GM23248 (cell line): ENCODE measurements around the gene RICTOR. TPM values are rescaled to one million over a fixed set of nuclear protein-coding genes. Genes with fewer than 3 reads are reported as not detected.

Source experiments
- DNase-seq: peaks from one replicate; pipeline ENCODE4 v3.0.0-alpha.2; 2015
- H2AFZ ChIP-seq: fragments of 200-600 bp; sonication (generic); 2 replicates; pipeline ENCODE4 v1.6.1; 2016; ENCODE audit warnings: antibody characterized with exemption
- H3F3A ChIP-seq: fragments of 200-600 bp; sonication (generic); 2 replicates; pipeline ENCODE4 v1.6.1; 2016; ENCODE audit warnings: mild to moderate bottlenecking, antibody characterized with exemption, mixed run types; ENCODE audit not compliant: insufficient read depth
- H3K27ac ChIP-seq: fragments of 200-600 bp; sonication (generic); 2 replicates; pipeline ENCODE4 v1.5.1; 2016; ENCODE audit warnings: mild to moderate bottlenecking
- H3K27me3 ChIP-seq: fragments of 200-600 bp; sonication (generic); replicated peaks from 2 replicates; pipeline ENCODE4 v1.6.1; 2016; ENCODE audit warnings: mild to moderate bottlenecking; ENCODE audit not compliant: insufficient read depth
- H3K36me3 ChIP-seq: fragments of 200-600 bp; sonication (generic); 2 replicates; pipeline ENCODE4 v1.6.1; 2016; ENCODE audit warnings: low read depth, mild to moderate bottlenecking
- H3K4me1 ChIP-seq: fragments of 200-600 bp; sonication (generic); 2 replicates; pipeline ENCODE4 v1.6.1; 2016; ENCODE audit warnings: mild to moderate bottlenecking; ENCODE audit not compliant: insufficient read depth
- H3K4me2 ChIP-seq: fragments of 200-600 bp; sonication (generic); one replicate; pipeline ENCODE4 v1.6.1; 2016; ENCODE audit warnings: mild to moderate bottlenecking; ENCODE audit not compliant: unreplicated experiment
- H3K4me3 ChIP-seq: fragments of 200-600 bp; sonication (generic); 2 replicates; pipeline ENCODE4 v1.5.1; 2016; ENCODE audit warnings: mild to moderate bottlenecking
- H3K79me2 ChIP-seq: fragments of 200-600 bp; sonication (generic); 2 replicates; pipeline ENCODE4 v1.6.1; 2016; ENCODE audit warnings: mild to moderate bottlenecking; ENCODE audit not compliant: insufficient read depth
- H3K9ac ChIP-seq: fragments of 200-600 bp; sonication (generic); 2 replicates; pipeline ENCODE4 v1.6.1; 2016; ENCODE audit warnings: mild to moderate bottlenecking
- H3K9me2 ChIP-seq: fragments of 200-600 bp; sonication (generic); 2 replicates; pipeline ENCODE4 v1.6.1; 2016; ENCODE audit warnings: mixed run types, mild to moderate bottlenecking, moderate library complexity; ENCODE audit not compliant: insufficient read depth
- H3K9me3 ChIP-seq: fragments of 200-600 bp; sonication (generic); one replicate; pipeline ENCODE4 v1.6.1; 2017; ENCODE audit warnings: low read depth
- H4K20me1 ChIP-seq: fragments of 200-600 bp; sonication (generic); 2 replicates; pipeline ENCODE4 v1.6.0; 2016; ENCODE audit not compliant: insufficient read depth
- EZH2 ChIP-seq: fragments of 200-600 bp; sonication (generic); IDR thresholded peaks from 2 replicates; pipeline ENCODE4 v1.6.1; 2018; ENCODE audit warnings: antibody characterized with exemption, mild to moderate bottlenecking; ENCODE audit not compliant: insufficient read depth, poor library complexity, severe bottlenecking
- EZH2phosphoT487 ChIP-seq: fragments of 200-600 bp; sonication (generic); IDR thresholded peaks from 2 replicates; pipeline ENCODE4 v1.6.1; 2018; ENCODE audit warnings: antibody characterized with exemption, moderate library complexity, mild to moderate bottlenecking, low read depth; ENCODE audit not compliant: insufficient read depth
- WGBS, 2 experiments: methylation state at CpG; one replicate each; pipeline ENCODE4 v1.1.6; 2015 to 2017; ENCODE audit warnings: low lambda C conversion rate in 2 of 2, low coverage in 1 of 2; ENCODE audit errors: missing lambda C conversion rate in 2 of 2; 5-methylcytosine and 5-hydroxymethylcytosine counted together
- in situ Hi-C: fragments of 300-500 bp; cut with MboI; formaldehyde crosslinking; loops from 2 replicates; pipeline ENCODE4 v1.15.0; 2020
- polyA plus RNA-seq: library from polyadenylated mRNA; unstranded; fragments of >200 nt; fragmentation: Nextera tagmentation; extraction: Ambion mirVana; gene quantifications from 2 replicates; pipeline ENCODE4 v1.2.1, GENCODE V29; 2016
- total RNA-seq: library from RNA; depleted of rRNA; stranded (reverse); fragments of >200 nt; shearing (Covaris generic); gene quantifications from 2 replicates; pipeline ENCODE4 v1.2.3, GENCODE V29; 2014

Gene RICTOR
- total and polyA plus RNA-seq, 2 experiments from 2014 or later: 5.7 to 12.5 TPM

GRCh38 chr5:38940230-38940858 lies 133.9 kb downstream of the RICTOR start:
- Histone ChIP-seq H3K4me1 (peaks cover 17% of the 10 kb centered on the region), H3K9ac (no peak overlapping the region), H2AFZ (no peak overlapping the region), H4K20me1 (no peaks in the 10 kb centered on the region), H3K79me2 (no peaks in the 10 kb centered on the region), H3K27me3 (no peaks in the 10 kb centered on the region), H3K9me3 (no peaks in the 10 kb centered on the region), H3K36me3 (peaks cover 43% of the 10 kb centered on the region), H3K4me3 (no peak overlapping the region), H3K4me2 (no peak overlapping the region), H3K27ac (no peak overlapping the region), H3F3A (peaks cover 33% of the 10 kb centered on the region), H3K9me2 (no peaks in the 10 kb centered on the region)
- WGBS, 2 experiments: 88 to 90% methylated on average over 2 of the region's 2 CpGs
- in situ Hi-C loops: no loop called here
- no peak for TF ChIP-seq EZH2phosphoT487
- TF ChIP-seq EZH2: no peak
- no peak for DNase-seq

- 96 to 100% methylated on average over 1 of the region's 1 CpG for WGBS, 2 experiments
These were observed 135.2 kb downstream of the RICTOR start for GRCh38 chr5:38938973-38939372.

GRCh38 chr5:38938424-38938823 lies 135.8 kb downstream of the RICTOR start:
- H3K4me3 ChIP-seq: no peak overlapping the region
- no peaks in the 10 kb centered on the region for H4K20me1 ChIP-seq
- H3F3A ChIP-seq: peaks cover 33% of the 10 kb centered on the region
- H3K79me2 ChIP-seq: no peaks in the 10 kb centered on the region
- peaks cover 17% of the 10 kb centered on the region for H3K4me1 ChIP-seq
- peak; percentile 35 for DNase-seq
- no peaks in the 10 kb centered on the region for H3K9me3 ChIP-seq
- H3K36me3 ChIP-seq: peaks cover 49% of the 10 kb centered on the region
- no peak overlapping the region for H2AFZ ChIP-seq
- no peak for TF ChIP-seq EZH2
- TF ChIP-seq EZH2phosphoT487: no peak
- in situ Hi-C loops: no loop called here
- H3K9me2 ChIP-seq: no peaks in the 10 kb centered on the region
- no peak overlapping the region for H3K27ac ChIP-seq
- no peak overlapping the region for H3K4me2 ChIP-seq
- H3K9ac ChIP-seq: no peak overlapping the region
- WGBS, 2 experiments: 85 to 92% methylated on average over 1 of the region's 1 CpG
- H3K27me3 ChIP-seq: no peaks in the 10 kb centered on the region

More at GRCh38 chr5:38938973-38939372, 135.2 kb downstream of the RICTOR start:
- no peak overlapping the region for H3K9ac ChIP-seq
- H3K27me3 ChIP-seq: no peaks in the 10 kb centered on the region
- H3K9me2 ChIP-seq: no peaks in the 10 kb centered on the region
- H3K4me1 ChIP-seq: peaks cover 17% of the 10 kb centered on the region
- H2AFZ ChIP-seq: no peak overlapping the region
- peaks cover 45% of the 10 kb centered on the region for H3K36me3 ChIP-seq
- DNase-seq: no peak
- H3K4me2 ChIP-seq: no peak overlapping the region
- no peak overlapping the region for H3K27ac ChIP-seq
- H3F3A ChIP-seq: peaks cover 33% of the 10 kb centered on the region
- H4K20me1 ChIP-seq: no peaks in the 10 kb centered on the region
- H3K4me3 ChIP-seq: no peak overlapping the region
- TF ChIP-seq EZH2phosphoT487: no peak
- no peak for TF ChIP-seq EZH2
- H3K9me3 ChIP-seq: no peaks in the 10 kb centered on the region
- in situ Hi-C loops: no loop called here
- no peaks in the 10 kb centered on the region for H3K79me2 ChIP-seq

GRCh38 chr5:38936269-38936668 lies 137.9 kb downstream of the RICTOR start:
- H4K20me1 ChIP-seq: no peaks in the 10 kb centered on the region
- DNase-seq: no peak
- H3K9me3 ChIP-seq: no peaks in the 10 kb centered on the region
- in situ Hi-C loops: no loop called here
- WGBS, 2 experiments: 83 to 92% methylated on average over 6 of the region's 6 CpGs
- peaks cover 60% of the 10 kb centered on the region for H3K36me3 ChIP-seq
- peaks cover 2% of the 10 kb centered on the region; the same call in 1 of the 2 replicates for H3K79me2 ChIP-seq
- no peaks in the 10 kb centered on the region for H3K27me3 ChIP-seq
- no peak for TF ChIP-seq EZH2
- no peak for TF ChIP-seq EZH2phosphoT487
- no peak overlapping the region for H3K4me2 ChIP-seq
- H3F3A ChIP-seq: peaks cover 42% of the 10 kb centered on the region
- no peak overlapping the region for H3K4me3 ChIP-seq
- H2AFZ ChIP-seq: no peak overlapping the region
- H3K9me2 ChIP-seq: no peaks in the 10 kb centered on the region
- H3K9ac ChIP-seq: no peak overlapping the region
- H3K27ac ChIP-seq: no peak overlapping the region
- peaks cover 17% of the 10 kb centered on the region for H3K4me1 ChIP-seq

GRCh38 chr5:38935437-38935836 lies 138.8 kb downstream of the RICTOR start:
- no peak overlapping the region for H3K27ac ChIP-seq
- no peaks in the 10 kb centered on the region for H3K9me2 ChIP-seq
- TF ChIP-seq EZH2phosphoT487: no peak
- in situ Hi-C loops: no loop called here
- peaks cover 60% of the 10 kb centered on the region for H3K36me3 ChIP-seq
- H2AFZ ChIP-seq: no peak overlapping the region
- H3K9me3 ChIP-seq: no peaks in the 10 kb centered on the region
- H3F3A ChIP-seq: peaks cover 34% of the 10 kb centered on the region
- no peaks in the 10 kb centered on the region for H3K27me3 ChIP-seq
- no peak overlapping the region for H3K4me3 ChIP-seq
- peaks cover 9% of the 10 kb centered on the region for H3K79me2 ChIP-seq
- H3K4me2 ChIP-seq: no peak overlapping the region
- DNase-seq: no peak
- WGBS, 2 experiments: 97 to 99% methylated on average over 1 of the region's 1 CpG
- H3K9ac ChIP-seq: no peak overlapping the region
- H4K20me1 ChIP-seq: no peaks in the 10 kb centered on the region
- peaks cover 17% of the 10 kb centered on the region for H3K4me1 ChIP-seq
